Ectodermal cell (in vitro differentiated cells): ENCODE data around the gene ZFYVE28.

Experiments
- H3K27ac ChIP-seq: 2 replicates; pipeline ENCODE4 v1.7.0; 2013; ENCODE audit warnings: mild to moderate bottlenecking, low read depth, low read length; ENCODE audit not compliant: insufficient read depth, poor library complexity, severe bottlenecking
- H3K27me3 ChIP-seq: 2 replicates; pipeline ENCODE4 v1.7.0; 2013; ENCODE audit warnings: mild to moderate bottlenecking, low read length; ENCODE audit not compliant: insufficient read depth, control insufficient read depth, poor library complexity, severe bottlenecking
- H3K36me3 ChIP-seq: one replicate; pipeline ENCODE4 v1.7.0; 2013; ENCODE audit warnings: low read length; ENCODE audit not compliant: control insufficient read depth, insufficient read depth
- H3K4me1 ChIP-seq: one replicate; pipeline ENCODE4 v1.7.0; 2013; ENCODE audit warnings: low read length; ENCODE audit not compliant: control insufficient read depth, insufficient read depth
- H3K4me3 ChIP-seq: 2 replicates; pipeline ENCODE4 v1.7.0; 2013; ENCODE audit warnings: low read depth, low read length, control low read depth; ENCODE audit not compliant: insufficient read depth
- H3K9me3 ChIP-seq: 2 replicates; pipeline ENCODE4 v1.7.0; 2013; ENCODE audit warnings: mild to moderate bottlenecking, low read length, moderate library complexity; ENCODE audit not compliant: control insufficient read depth
- WGBS, 2 experiments: methylation state at CpG; one replicate each; pipeline ENCODE4 v1.1.7; 2013; ENCODE audit warnings: missing lambda C conversion rate in 2 of 2; 5-methylcytosine and 5-hydroxymethylcytosine counted together

Gene ZFYVE28

DNA sequence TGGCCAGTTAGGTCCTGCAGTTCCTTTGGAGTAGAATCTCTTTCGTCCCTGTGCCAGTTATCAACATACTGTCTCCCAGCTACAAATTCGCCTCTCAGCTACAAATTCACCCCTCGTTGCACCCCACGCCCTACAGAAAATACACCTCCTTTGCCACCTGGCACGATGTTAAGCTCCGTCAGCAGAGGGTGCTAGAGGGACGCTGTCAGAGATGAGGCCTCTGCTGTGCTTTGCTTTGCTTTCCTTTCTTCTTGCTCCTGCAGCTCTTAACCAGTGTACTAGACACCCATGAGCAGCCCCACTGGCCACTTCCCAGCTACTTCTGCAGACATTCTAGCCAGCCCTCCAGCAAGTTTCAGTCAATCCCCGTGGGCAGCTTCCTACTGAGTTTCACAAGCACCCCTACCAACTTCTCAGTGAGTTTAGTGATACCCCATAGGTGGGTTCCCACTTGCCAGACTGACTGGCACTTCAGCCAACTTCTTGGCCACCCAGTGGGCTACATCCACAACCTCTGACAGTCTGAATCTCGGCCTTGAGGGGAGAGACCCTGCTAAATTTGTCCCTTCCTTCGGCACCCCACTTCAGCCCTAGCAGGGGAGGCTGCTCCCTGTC is 198.3 kb downstream of the ZFYVE28 start:
- Histone ChIP-seq H3K9me3 (no peaks in the 10 kb centered on the region), H3K27me3 (no peaks in the 10 kb centered on the region), H3K36me3 (no peaks in the 10 kb centered on the region), H3K4me1 (no peaks in the 10 kb centered on the region), H3K4me3 (no peak overlapping the region), H3K27ac (no peak overlapping the region)
- WGBS, 2 experiments: 24% methylated on average over 10 of the region's 10 CpGs
